ENCODE measurements around the gene CLSTN3. TPM values are rescaled to one million over a fixed set of nuclear protein-coding genes. Genes with fewer than 3 reads are reported as not detected.
A peak's percentile ranks its signal among the peaks of the same experiment; 100 is the strongest.

Gene CLSTN3
- total RNA-seq, 3 donors from 2014 or later (not counting 1 experiment from before 2014, with no cell fraction given) = 59.7 to 95.5 (median 61.0) TPM

GRCh38 chr12:7162691-7163114 lies 32.5 kb downstream of the CLSTN3 start:
- peak in 1 of 2 donors; percentile 49 for DNase-seq
- Mint-ChIP-seq H3K9me3 (no peaks in the 10 kb centered on the region), H3K4me1 (peaks cover 11% of the 10 kb centered on the region in 2 donors), H3K27me3 (ENCODE audit: low read depth in 2 of 2) (peaks cover 19 to 32% of the 10 kb centered on the region in 2 donors), H3K27ac (no peak overlapping the region), H3K36me3 (no peaks in the 10 kb centered on the region), H3K4me3 (no peak overlapping the region)
- no peak for TF ChIP-seq CTCF (IDR thresholded peaks at IDR 0.05)
- no peak overlapping the region for H3K27ac ChIP-seq (ENCODE audit: low read length)
- no peaks in the 10 kb centered on the region for H3K36me3 ChIP-seq (ENCODE audit: control insufficient read depth, insufficient read depth, low read length)
- peak in 1 of 3 donors; percentile 33 for ATAC-seq
- H3K4me3 ChIP-seq (ENCODE audit: low read length) = no peak overlapping the region
- 4% methylated on average over 19 of the region's 19 CpGs for WGBS (ENCODE audit: insufficient coverage)
- peaks cover 6% of the 10 kb centered on the region for H3K4me1 ChIP-seq (ENCODE audit: control insufficient read depth, insufficient read depth, low read length)
- intact Hi-C loops (cut with micrococcal nuclease) = no loop called here
- H3K27me3 ChIP-seq (ENCODE audit: control insufficient read depth, insufficient read depth, low read length) = peaks cover 2% of the 10 kb centered on the region
- H3K9me3 ChIP-seq (ENCODE audit: control insufficient read depth, insufficient read depth, low read length) = no peaks in the 10 kb centered on the region

- intact Hi-C loops (cut with micrococcal nuclease) = no loop called here
- Mint-ChIP-seq H3K9me3 (peaks cover 0 to 2% of the 10 kb centered on the region in 2 donors), H3K27me3 (ENCODE audit: low read depth in 2 of 2) (peaks cover 17 to 47% of the 10 kb centered on the region in 2 donors), H3K36me3 (peaks cover 8% of the 10 kb centered on the region), H3K27ac (no peak overlapping the region), H3K4me3 (no peak overlapping the region), H3K4me1 (no peaks in the 10 kb centered on the region)
- Histone ChIP-seq H3K27me3 (ENCODE audit: control insufficient read depth, insufficient read depth, low read length) (peaks cover 2% of the 10 kb centered on the region), H3K9me3 (ENCODE audit: control insufficient read depth, insufficient read depth, low read length) (peaks cover 4% of the 10 kb centered on the region), H3K4me3 (ENCODE audit: low read length) (no peak overlapping the region), H3K4me1 (ENCODE audit: control insufficient read depth, insufficient read depth, low read length) (no peaks in the 10 kb centered on the region), H3K27ac (ENCODE audit: low read length) (no peak overlapping the region), H3K36me3 (ENCODE audit: control insufficient read depth, insufficient read depth, low read length) (no peaks in the 10 kb centered on the region)
- TF ChIP-seq CTCF (IDR thresholded peaks at IDR 0.05) = no peak
- DNase-seq = no peak
- no peak for ATAC-seq
Measured at GRCh38 chr12:7169951-7170350, 39.8 kb downstream of the CLSTN3 start.

GRCh38 chr12:7171854-7172253 lies 41.7 kb downstream of the CLSTN3 start:
- H3K27ac Mint-ChIP-seq = no peak overlapping the region
- no CpG with 5 or more reads among the region's 1 CpG for WGBS (ENCODE audit: insufficient coverage)
- intact Hi-C loops (cut with micrococcal nuclease) = no loop called here
- DNase-seq (no peak), ATAC-seq (no peak)
- no peak overlapping the region for H3K4me3 Mint-ChIP-seq
- Histone ChIP-seq H3K9me3 (ENCODE audit: control insufficient read depth, insufficient read depth, low read length) (peaks cover 4% of the 10 kb centered on the region), H3K36me3 (ENCODE audit: control insufficient read depth, insufficient read depth, low read length) (no peaks in the 10 kb centered on the region), H3K27ac (ENCODE audit: low read length) (no peak overlapping the region), H3K27me3 (ENCODE audit: control insufficient read depth, insufficient read depth, low read length) (peaks cover 6% of the 10 kb centered on the region), H3K4me1 (ENCODE audit: control insufficient read depth, insufficient read depth, low read length) (no peaks in the 10 kb centered on the region), H3K4me3 (ENCODE audit: low read length) (no peak overlapping the region)
- H3K4me1 Mint-ChIP-seq = no peaks in the 10 kb centered on the region
- peaks cover 16 to 54% of the 10 kb centered on the region in 2 donors for H3K27me3 Mint-ChIP-seq (ENCODE audit: low read depth in 2 of 2)
- no peak for TF ChIP-seq CTCF (IDR thresholded peaks at IDR 0.05)
- peaks cover 0 to 2% of the 10 kb centered on the region in 2 donors for H3K9me3 Mint-ChIP-seq
- peaks cover 16% of the 10 kb centered on the region for H3K36me3 Mint-ChIP-seq

- no peak for ATAC-seq
- H3K36me3 ChIP-seq (ENCODE audit: control insufficient read depth, insufficient read depth, low read length) = no peaks in the 10 kb centered on the region
- no peaks in the 10 kb centered on the region for H3K4me1 Mint-ChIP-seq
- H3K4me3 ChIP-seq (ENCODE audit: low read length) = no peak overlapping the region
- H3K9me3 Mint-ChIP-seq = no peaks in the 10 kb centered on the region
- intact Hi-C loops (cut with micrococcal nuclease) = no loop called here
- DNase-seq = no peak
- peaks cover 8% of the 10 kb centered on the region for H3K36me3 Mint-ChIP-seq
- peaks cover 18 to 54% of the 10 kb centered on the region in 2 donors for H3K27me3 Mint-ChIP-seq (ENCODE audit: low read depth in 2 of 2)
- no peak overlapping the region for H3K4me3 Mint-ChIP-seq
- no peak for TF ChIP-seq CTCF (IDR thresholded peaks at IDR 0.05)
- H3K27ac Mint-ChIP-seq = no peak overlapping the region
- H3K27me3 ChIP-seq (ENCODE audit: control insufficient read depth, insufficient read depth, low read length) = peaks cover 6% of the 10 kb centered on the region
- H3K4me1 ChIP-seq (ENCODE audit: control insufficient read depth, insufficient read depth, low read length) = no peaks in the 10 kb centered on the region
- H3K27ac ChIP-seq (ENCODE audit: low read length) = no peak overlapping the region
- H3K9me3 ChIP-seq (ENCODE audit: control insufficient read depth, insufficient read depth, low read length) = no peaks in the 10 kb centered on the region
Measured at GRCh38 chr12:7175493-7175892, 45.3 kb downstream of the CLSTN3 start.
